Thyroid gland (tissue), 4 donors: ENCODE results near the gene CDH1.

ENCODE experiments used
- CTCF ChIP-seq, 6 experiments: fragments of 200-600 bp in 3 of 6; fragments of 450-650 bp in 3 of 6; sonication (generic) in 3 of 6; IDR thresholded peaks; one replicate each; pipeline ENCODE4 v1.5.1; 2016 to 2019; ENCODE audit warnings: antibody characterized with exemption in 6 of 6, mild to moderate bottlenecking in 2 of 6, inconsistent platforms in 1 of 6, moderate library complexity in 1 of 6
- POLR2A ChIP-seq, 2 donors: fragments of 450-650 bp; IDR thresholded peaks; one replicate each; pipeline ENCODE4 v1.6.1; 2017; ENCODE audit warnings: antibody characterized with exemption in 2 of 2, mild to moderate bottlenecking in 2 of 2, moderate library complexity in 1 of 2

GRCh38 chr16:68711421-68712139 lies 25.5 kb upstream of the CDH1 start:
- TF ChIP-seq CTCF (IDR thresholded peaks at IDR 0.05): no peak
- TF ChIP-seq POLR2A (IDR thresholded peaks at IDR 0.05): no peak
